ENCODE data around the gene CECR2. TPM values are rescaled to one million over a fixed set of nuclear protein-coding genes. Genes with fewer than 3 reads are reported as not detected.

The CECR2 gene
- total and polyA plus RNA-seq, 2 of the 8 experiments (the other 6 are each of a cell fraction or from before 2014, with no cell fraction given): 18.3 to 123 TPM

- TF ChIP-seq TEAD4 (IDR thresholded peaks at IDR 0.05; ENCODE audit: low read depth, low read length): no peak
Measured at GRCh38 chr22:17373855-17374254, 4.6 kb downstream of the CECR2 start (continued).
